HG03064 (cell line): ENCODE measurements around the gene RAB40C.

Experiments
- ATAC-seq: cut with Tn5 transposase; IDR thresholded peaks from one replicate; pipeline ENCODE4 v1.9.1; 2021; ENCODE audit warnings: low read depth; ENCODE audit not compliant: unreplicated experiment

The RAB40C gene

DNA sequence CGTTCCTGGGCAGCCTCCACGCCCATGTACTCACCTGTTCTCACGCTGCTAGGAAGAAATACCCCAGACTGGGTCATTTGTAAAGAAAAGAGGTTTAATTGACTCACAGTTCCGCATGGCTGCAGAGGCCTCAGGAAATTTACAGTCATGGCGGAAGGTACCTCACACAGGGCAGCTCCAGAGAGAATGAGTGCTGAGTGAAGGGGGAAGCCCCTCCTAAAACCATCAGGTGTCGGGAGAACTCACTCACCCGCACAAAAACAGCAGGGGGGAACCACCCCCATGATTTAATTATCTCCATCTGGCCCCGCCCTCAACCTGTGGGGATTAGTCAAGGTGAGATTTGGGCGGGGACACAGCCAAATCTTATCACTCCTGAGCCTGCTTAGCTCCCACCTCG, 18.2 kb downstream of the RAB40C start:
- ATAC-seq = no peak

DNA sequence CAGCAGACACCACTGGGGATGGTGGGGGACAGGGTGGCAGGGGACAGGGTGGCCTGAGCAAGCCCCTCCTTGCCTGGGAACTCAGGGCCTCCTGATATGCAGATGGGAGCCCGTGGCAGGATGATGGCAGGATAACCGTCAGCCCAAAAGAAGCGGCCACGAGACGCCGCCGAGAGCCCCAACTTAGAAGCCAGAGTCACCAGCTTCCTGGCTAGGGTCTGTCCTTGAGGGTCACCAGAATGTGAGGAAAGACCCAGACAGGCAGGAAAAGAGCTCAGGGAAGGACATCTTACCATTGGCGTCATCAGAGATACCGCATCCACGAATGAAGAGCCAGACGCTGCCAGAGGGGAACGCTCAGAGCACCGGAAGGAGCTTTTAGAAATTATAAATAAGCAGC, 19.4 kb downstream of the RAB40C start:
- no peak for ATAC-seq

DNA sequence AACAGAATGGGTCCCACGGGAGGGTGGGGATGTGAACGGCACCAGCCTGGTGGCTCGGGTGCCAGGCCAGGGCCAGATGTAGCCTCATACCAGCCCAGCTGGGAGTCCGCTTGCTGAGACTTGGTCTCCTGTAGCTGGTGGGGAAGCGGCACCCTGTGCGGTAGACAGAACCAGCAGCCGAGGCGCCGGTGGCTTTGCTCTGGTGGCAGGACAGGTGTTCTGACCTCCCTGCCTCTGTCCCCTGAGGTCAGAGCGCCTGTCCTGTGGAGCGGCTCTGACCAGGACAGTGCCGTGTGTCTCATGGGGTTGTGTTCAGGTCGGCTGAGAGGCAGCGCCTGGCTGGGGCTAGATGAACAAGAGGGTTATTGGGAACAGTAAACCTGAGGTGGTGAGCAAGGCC, 20.1 kb downstream of the RAB40C start:
- no peak for ATAC-seq

DNA sequence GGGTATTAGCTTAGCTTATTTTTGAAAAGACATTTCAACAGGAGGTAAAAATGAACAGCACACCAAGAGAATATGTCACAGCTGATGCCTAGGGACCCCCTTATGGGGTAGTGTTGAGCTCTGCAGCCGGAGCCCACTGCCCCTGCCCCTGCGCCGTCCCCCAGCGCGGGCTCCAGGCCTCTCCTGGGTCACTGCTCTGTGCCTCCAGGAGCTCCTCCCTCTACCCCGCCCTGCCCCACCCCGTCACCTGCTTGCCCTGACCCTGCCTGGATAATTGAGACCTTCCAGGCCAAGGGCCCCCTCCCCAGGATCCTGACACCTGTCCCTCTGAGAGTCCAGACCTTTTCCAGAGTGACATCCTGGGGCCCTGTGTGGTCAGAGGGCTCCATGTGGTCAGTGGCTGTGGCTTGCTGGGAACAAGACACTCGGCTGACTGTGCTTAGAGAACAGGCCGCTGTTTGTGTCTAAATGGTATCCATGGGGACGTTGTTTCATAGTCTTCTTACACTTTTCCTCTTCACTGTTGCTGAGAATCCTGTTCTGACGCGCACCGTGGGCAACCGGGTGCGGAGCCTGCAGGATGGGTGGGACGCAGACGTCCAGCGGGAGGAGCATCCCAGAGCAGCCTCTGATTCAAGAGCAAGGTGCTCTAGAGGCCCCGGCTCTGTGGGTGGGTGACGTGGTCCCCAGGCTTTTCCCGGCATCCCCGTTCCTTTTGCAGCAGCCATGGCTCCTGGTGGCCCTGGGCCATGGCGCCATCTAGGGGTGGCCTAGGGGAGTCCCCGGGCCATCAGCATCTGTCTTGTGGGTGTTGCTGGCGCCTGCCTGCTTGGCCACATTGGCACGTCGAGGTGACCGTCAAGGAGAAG, 20.9 kb downstream of the RAB40C start:
- ATAC-seq = no peak

DNA sequence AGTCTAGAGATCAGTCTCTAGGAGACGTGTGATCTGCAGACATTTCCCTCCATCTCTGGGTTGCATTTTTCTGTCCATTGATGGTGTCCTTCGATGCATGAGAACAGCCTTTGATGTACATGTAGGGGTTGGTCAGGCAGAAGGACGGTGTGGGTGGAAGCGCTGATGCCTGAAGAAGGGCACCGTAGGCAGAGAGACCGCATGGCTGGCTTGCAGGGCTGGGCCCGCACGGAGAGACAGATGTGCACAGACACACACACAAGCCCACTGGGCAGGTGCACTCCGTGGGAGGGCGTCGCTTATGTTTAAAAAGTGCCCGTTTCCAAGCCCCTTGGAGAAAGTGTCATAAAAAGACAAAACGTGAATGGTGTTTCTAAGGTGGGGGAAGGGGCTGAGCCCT, 25.3 kb downstream of the RAB40C start:
- ATAC-seq = no peak

DNA sequence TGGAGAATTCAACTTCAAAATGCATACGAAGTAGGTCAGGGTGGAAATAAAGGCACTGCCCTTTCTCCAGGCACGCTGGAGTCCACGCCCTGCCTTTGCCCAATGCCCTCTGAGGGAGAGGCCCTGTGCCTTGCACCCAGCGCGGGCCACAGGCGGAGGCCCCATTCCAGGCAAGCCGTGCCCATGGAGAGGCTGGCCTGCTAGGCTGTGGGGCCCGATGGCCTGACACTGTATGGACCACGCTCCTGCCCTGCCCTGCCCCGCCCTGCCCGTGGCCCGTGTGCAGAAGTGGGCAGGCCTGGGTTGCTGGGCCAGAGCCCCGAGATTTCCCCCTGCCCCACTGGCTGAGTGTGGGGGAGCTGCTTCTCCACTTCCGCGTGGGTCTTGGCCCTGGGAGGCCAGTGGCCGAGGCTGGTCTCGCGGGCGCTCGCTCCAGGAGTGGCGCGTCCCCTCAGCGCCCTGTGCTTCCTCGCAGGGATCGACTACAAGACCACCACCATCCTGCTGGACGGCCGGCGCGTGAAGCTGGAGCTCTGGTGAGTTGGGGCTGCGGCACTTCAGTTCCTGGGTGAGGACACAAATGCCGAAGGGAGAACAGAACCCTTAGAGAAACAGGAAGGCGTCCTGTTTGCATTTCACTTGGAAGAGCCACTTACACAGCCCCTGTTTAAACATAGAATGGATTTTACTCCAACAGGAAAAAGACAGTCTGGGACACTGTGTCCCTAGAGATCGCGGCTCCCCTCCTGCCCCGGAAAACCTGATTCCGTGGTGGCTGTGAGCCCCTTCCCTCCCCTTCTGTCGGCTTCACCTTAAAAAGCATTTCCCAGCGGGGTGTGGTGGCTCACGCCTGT, 27.1 kb downstream of the RAB40C start:
- no peak for ATAC-seq

DNA sequence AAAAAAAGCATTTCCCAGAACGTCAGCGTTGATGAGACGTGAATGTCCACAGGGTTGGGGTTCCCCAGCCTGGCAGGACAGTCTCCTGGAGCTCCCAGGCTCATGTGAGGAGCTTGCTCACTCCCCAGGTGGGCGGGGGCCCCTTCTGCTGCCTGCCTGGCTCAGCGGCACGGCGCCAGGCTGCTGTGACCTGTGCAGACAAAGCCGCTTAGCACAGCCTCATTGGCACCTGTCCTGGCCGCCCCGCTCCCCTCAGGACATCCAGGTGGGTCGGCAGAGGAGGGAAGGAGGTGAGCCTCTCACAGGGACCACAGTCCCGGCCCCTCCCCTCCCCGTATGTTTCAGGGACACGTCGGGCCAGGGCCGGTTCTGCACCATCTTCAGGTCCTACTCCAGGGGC, 28.0 kb downstream of the RAB40C start:
- no peak for ATAC-seq

DNA sequence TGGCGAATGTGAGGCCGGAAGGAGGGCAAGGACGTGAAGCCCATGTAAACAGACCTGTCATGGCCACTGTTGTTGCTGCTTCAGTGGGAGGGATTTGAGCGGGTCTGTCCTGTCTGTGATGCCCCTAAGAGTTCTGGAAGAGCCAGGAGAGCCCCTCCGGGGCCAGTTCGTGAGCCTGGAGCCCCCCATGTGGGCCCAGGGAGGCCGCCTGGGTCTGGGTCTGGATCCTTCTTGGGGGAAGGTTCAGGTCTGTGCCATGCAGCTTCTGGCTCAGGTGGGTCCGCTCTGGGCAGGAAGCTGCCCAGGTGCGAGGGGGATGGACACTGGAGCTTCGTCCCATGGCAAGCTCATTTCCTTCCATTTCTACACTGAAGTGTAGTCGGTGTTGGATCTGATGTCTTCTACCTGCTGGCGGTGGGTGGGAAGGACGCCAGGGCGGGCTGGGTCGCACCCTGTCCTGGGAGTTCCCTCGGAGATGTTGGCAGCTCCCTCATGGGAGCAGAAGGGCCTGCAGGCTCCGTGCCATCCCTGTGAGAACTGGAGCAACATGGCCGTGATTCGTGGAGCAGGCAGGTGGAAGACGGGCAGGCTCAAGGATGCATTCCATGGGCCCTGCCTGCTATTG, 29.7 kb downstream of the RAB40C start:
- no peak for ATAC-seq

DNA sequence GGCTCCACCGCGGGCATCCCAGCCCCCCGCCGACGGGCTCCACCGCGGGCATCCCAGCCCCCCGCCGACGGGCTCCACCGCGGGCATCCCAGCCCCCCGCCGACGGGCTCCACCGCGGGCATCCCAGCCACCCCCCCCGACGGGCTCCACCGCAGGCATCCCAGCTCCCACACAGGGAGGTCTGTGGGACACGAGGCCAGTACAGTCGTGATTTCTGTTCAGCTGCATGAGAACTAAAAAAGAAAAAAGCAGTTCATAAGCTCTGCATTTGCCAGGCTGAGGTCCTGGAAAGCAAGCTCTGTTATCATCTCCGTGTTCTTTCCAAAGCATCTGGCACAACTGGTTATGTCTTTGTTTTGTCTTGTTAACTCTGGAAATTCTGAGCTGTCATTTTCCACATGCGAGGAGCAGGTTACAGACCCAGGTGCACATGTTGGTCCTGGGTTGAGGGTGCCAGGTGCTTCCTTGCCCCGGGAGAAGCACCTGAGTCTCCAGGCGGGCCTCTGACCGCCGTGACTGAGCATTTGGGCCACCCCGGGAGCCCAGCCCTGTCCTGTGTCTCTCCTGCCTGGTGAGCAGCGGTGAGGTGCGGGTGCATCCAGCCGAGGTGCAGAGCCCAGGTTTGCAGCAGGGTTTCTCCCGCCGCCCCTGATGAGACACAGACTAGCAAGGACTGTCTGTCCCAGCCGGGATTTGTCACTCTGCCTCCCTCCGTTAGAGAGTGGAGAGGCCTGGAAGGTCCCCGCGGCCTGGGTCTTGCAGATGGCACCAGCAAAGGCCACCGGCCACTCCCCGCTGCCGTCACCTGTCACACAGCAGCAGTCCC, 31.0 kb downstream of the RAB40C start:
- ATAC-seq = no peak

DNA sequence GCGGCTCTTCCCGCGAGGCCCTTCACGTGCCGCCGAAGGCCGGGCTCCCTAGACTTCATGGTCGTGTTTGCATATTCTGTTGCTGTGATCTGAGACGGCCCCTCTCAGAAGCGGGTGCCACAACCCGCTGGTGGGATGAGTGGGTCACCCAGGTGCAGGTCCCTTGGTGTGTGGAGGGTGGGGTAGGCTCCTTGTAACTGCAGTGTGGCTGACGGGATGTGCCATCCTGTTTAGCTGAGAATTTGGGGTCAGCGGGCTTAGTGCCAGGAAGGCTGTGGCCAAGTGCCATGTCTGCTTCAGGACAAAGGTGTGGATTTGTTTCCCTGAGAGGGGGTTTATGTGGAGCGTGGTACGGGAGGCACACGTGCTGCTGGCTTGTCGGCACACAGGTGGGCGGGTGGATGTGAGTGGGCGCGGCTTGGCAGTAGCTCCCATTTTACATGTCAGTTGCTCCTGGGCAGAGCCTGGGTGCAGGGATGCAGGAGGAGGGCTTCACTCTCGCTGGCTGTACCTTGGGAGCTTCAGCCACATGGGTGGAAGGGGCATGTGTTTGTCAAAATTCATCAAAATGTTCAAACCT, 31.8 kb downstream of the RAB40C start:
- no peak for ATAC-seq

DNA sequence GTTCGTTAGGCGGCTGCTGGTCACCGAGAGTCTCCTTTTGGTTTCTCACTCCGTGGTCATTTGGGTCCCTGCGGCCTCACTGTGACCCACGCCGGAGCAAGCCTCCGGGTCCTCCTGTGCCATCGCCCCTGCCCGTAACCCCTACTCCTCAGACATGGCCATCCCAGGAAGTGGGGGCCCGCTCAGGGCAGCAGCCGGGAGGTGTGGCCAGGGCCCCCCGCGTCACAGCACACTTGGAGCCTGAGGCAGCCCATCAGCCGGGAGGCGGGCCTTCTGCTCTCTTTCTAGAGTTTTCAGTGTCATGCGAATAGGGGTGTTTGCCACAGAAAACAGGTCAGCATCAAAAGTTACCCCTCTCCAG, 33.0 kb downstream of the RAB40C start:
- no peak for ATAC-seq

DNA sequence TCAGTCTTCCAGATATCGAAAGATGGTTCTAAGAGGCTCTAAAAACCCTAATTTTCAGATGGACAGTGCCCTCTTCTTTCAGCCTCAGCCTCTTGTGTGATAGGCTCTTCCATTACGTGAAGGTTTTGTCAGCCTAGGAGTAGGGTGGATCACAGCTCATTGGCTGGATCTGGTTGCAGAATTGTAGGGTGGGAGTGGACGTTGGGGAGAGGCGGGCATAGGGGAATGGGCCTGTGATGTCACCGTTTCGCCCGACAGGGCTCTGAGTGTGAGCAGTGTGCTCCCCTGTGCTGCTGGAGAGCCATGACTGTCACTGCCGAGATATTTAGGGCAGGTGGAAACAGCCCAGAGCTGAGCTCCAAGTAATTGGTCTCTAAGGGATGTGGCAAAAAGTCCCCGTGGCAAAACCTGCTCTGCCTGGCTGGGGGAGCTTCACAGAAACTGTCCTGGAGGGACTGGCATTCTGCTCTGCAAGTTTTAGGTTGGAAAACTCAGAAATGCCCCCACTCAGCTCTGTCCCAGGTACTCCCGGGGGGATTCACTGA, 34.7 kb downstream of the RAB40C start:
- no peak for ATAC-seq

DNA sequence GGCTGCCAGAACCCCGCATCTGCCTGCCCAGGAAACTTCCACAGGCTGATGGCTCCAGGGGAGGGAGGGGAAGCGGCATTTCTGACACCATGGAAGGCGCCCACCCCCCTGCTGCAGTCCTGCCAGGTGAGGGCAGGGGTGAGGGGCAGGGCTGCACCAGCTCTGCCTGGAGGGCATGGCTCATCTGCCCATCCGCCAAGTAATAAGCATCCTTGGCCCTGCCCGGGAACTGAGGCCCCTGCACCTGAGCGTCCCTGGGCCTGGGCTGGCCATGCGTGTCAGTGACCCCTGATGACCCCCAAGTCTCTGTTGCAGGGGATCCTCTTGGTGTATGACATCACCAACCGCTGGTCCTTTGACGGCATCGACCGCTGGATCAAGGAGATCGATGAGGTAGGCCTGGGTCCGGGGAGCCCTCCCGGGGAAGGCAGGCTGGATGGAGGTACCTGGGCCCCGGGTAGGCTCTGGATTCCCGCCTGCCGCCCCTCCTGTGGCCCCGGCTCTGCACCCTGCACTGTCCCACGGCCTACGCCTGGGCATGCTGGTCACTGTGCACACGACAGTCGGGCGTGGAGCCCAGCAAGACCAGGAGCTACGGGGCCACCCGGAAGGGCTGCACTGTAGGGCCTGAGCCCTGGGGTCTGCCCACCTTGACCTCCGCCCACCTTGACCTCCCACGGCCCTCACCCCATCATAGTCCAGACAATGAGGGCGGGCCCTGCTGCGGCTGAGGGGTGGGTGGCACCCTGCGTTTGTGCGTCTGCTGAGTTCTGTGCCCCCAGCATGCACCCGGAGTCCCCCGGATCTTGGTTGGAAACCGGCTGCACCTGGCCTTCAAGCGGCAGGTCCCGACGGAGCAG, 35.5 kb downstream of the RAB40C start:
- no peak for ATAC-seq

DNA sequence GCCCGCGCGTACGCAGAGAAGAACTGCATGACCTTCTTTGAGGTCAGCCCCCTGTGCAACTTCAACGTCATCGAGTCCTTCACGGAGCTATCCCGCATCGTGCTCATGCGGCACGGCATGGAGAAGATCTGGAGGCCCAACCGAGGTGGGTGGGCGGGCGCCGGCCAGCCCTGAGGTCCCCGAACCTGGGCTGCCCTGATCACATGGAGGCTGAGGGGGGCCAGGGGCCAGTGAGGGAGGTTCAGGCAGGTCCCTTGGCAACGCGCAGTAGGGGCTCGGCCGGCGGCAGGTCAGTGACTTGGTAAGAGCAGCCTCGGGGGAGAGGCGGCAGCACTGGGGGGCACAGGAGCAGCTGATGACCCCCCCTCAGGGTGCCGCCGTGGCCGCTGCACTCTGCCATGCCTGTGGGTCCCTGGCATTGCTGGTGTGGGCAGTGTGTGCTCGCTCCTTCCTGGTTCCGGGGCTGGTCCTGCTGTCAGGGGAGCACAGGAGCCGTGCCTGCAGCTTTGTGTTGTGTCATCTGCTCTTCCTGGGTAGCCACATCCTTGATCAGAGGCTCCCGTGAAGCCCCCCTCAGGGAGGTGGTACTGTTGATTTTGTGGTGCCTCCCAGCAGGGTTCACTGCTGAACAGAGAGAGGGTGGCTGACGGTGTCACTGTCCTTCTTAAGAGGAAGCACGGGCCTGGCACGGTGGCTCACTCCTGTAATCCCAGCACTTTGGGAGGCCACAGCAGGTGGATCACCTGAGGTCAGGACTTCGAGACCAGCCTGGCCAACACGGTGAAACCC, 36.3 kb downstream of the RAB40C start:
- no peak for ATAC-seq

DNA sequence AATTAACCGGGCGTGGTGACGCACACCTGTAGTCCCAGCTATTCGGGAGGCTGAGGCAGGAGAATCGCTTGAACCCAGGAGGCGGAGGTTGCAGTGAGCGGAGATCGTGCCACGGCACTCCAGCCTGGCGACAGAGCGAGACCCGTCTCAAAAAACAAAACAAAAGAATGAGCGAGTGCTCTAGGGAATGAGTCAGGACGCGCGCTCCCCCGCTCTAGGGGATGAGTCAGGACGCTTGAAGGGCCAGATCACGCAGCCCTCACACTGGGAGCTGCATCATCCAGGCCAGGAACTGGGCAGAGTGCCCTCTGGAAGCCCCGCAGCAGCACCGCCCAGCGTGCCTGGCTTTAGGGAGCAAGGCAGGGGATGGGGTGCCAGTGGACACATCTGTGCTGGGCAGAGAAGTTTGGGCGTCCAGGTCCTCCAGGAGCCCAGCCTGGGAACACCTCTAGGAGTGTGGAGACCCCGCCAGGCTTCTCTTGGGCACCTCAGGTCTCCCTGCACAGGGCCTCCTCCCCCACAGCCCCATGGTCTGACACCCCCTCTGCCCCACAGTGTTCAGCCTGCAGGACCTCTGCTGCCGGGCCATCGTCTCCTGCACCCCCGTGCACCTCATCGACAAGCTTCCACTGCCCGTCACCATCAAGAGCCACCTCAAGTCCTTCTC, 37.1 kb downstream of the RAB40C start:
- ATAC-seq = no peak

DNA sequence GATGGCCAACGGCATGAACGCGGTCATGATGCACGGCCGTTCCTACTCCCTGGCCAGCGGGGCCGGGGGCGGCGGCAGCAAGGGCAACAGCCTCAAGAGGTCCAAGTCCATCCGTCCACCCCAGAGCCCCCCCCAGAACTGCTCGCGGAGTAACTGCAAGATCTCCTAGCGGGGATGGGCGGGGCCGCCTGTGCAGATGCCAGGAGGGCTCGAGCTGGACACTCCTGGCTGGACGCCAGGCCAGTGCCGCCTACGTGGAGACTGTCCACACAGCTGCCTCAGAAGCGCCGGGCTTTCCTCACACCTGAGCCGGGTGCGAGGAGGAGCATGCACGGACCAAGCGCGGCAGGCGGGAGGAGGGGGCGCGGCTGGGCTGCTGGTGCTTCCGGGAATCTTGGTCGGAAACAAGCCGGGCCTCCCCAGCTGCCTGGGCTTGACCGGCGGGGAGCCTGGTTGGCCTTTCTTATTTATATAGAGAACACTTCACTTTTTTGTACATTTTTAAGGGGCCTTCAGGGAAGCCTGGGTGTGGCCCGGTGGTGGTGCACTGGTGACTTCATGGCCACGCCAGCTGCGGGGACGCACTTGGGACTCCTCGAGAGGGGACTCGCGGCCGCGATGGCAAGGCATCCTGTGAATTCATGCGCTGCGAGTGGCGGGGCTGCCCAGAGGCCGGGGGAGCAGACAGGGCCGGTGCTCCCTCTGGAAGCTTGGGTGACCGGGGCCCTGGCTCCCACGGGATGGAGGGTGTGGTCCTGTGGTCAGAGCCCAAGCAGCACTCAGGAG, 37.8 kb downstream of the RAB40C start:
- no peak for ATAC-seq
